Gastrocnemius medialis (tissue), 4 donors: Measurements from ENCODE around the gene CC2D1B. TPM values are rescaled to one million over a fixed set of nuclear protein-coding genes. Genes with fewer than 3 reads are reported as not detected.

ENCODE experiments used
- ATAC-seq, 2 donors: fragments of 150-250 bp; one replicate each; pipeline ENCODE4 v1.9.1; 2016
- DNase-seq, 2 donors: peaks; one replicate each; pipeline ENCODE4 v3.0.0-alpha.2; 2019
- H3K27ac ChIP-seq, 4 donors: fragments of 200-600 bp; sonication (generic); 1 replicate in 1 of 4; 2 replicates in 3 of 4; pipeline ENCODE4 v1.5.1; 2016 to 2018; ENCODE audit warnings: mild to moderate bottlenecking in 2 of 4, moderate library complexity in 1 of 4
- H3K27me3 ChIP-seq, 3 donors: fragments of 200-600 bp; sonication (generic) in 2 of 3; 1 replicate in 1 of 3; 2 replicates in 2 of 3; pipeline versions ENCODE4 v1.5.1 to v1.6.0; 2016 to 2019; ENCODE audit warnings: mild to moderate bottlenecking in 1 of 3, moderate library complexity in 1 of 3
- H3K36me3 ChIP-seq, 2 donors: fragments of 200-600 bp; sonication (generic) in 1 of 2; one replicate each; pipeline ENCODE4 v1.5.1; 2017 to 2018
- H3K4me1 ChIP-seq, 2 donors: fragments of 200-600 bp; sonication (generic) in 1 of 2; one replicate each; pipeline ENCODE4 v1.5.1; 2016 to 2017; ENCODE audit warnings: mild to moderate bottlenecking in 2 of 2
- H3K4me3 ChIP-seq, 4 donors: fragments of 200-600 bp; sonication (generic) in 3 of 4; 1 replicate in 1 of 4; 2 replicates in 3 of 4; pipeline ENCODE4 v1.5.1; 2016 to 2019; ENCODE audit warnings: mild to moderate bottlenecking in 2 of 4
- H3K9me3 ChIP-seq, 3 donors: fragments of 200-600 bp; sonication (generic) in 2 of 3; 1 replicate in 1 of 3; 2 replicates in 2 of 3; pipeline ENCODE4 v1.5.1; 2016 to 2019
- POLR2A ChIP-seq, 2 donors: fragments of 450-650 bp; IDR thresholded peaks; one replicate each; pipeline ENCODE4 v1.6.1; 2017; ENCODE audit warnings: antibody characterized with exemption in 2 of 2, mild to moderate bottlenecking in 2 of 2, moderate library complexity in 2 of 2
- in situ Hi-C, 4 donors: fragments of 200-750 bp; cut with MboI; loops; one replicate each; pipeline versions ENCODE4 v1.15.0 to v1.8.0; 2017; ENCODE audit warnings: low sequenced_read_pairs in 4 of 4
- intact Hi-C: fragments of 100-400 bp; cut with DNase I; formaldehyde crosslinking; loops from one replicate; pipeline ENCODE4 v1.15.1; 2023; ENCODE audit warnings: low total_unique reads
- total RNA-seq, 4 donors: library from RNA; depleted of rRNA; stranded (reverse); fragments of >200 nt; gene quantifications; one replicate each; pipeline versions ENCODE4 v1.1.0 to v1.2.3, GENCODE V29; 2016
- TF ChIP-seq, protein P1 (sequence below), 5 experiments: fragments of 450-650 bp in 3 of 5; fragments of 200-600 bp in 2 of 5; sonication (generic) in 2 of 5; IDR thresholded peaks in 4 of 5; conservative IDR thresholded peaks in 1 of 5; 1 replicate in 4 of 5; 2 replicates in 1 of 5; pipeline ENCODE4 v1.5.1; 2016 to 2019; ENCODE audit warnings: antibody characterized with exemption in 5 of 5, mild to moderate bottlenecking in 3 of 5, moderate library complexity in 3 of 5

CC2D1B gene
- total RNA-seq, 4 donors from 2014 or later = 34.1 to 62.7 (median 52.2) TPM

DNA sequence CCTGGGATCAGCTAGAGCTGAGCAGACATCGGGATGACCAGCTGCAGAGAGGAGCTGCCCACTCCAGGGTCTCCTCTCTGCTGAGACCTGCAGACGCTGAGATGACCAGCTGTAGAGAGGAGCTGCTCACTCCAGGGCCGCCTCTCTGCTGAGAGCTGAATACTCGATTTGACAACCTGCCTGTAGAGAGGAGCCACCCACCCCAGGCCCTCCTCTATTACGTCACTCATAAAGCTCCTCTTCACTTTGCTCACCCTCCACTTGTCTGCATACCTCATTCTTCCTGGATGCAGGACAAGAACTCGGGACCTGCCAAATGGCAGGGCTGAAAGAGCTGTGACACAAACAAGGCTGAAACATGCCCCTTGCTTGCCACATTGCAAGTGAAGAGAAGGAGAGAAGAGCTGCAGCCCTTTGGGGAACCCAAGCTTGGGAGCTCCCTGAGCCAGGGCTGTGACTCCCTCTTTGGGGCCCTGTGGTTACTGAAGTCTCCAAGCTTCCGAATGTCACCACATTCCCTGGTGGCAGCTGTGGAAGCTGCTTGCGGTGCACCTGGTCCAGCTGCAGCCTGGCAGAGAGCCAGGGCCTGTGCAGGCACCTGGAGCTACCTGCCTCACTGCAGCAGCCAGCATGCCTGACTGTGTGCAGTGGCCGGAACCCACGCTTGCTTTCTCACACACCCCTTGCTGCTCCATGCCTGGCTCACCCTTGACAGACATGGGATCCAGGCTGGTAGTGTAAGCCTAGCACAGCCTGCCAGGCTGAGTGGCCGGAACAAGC lies 59.6 kb downstream of the CC2D1B start:
- Histone ChIP-seq H3K27me3 (no peaks in the 10 kb centered on the region), H3K36me3 (peaks cover 0 to 9% of the 10 kb centered on the region in 2 donors), H3K27ac (no peak overlapping the region), H3K9me3 (no peaks in the 10 kb centered on the region), H3K4me3 (no peak overlapping the region), H3K4me1 (no peaks in the 10 kb centered on the region)
- DNase-seq = no peak
- no peak for TF ChIP-seq POLR2A (IDR thresholded peaks at IDR 0.05)
- TF ChIP-seq, protein P1, sequence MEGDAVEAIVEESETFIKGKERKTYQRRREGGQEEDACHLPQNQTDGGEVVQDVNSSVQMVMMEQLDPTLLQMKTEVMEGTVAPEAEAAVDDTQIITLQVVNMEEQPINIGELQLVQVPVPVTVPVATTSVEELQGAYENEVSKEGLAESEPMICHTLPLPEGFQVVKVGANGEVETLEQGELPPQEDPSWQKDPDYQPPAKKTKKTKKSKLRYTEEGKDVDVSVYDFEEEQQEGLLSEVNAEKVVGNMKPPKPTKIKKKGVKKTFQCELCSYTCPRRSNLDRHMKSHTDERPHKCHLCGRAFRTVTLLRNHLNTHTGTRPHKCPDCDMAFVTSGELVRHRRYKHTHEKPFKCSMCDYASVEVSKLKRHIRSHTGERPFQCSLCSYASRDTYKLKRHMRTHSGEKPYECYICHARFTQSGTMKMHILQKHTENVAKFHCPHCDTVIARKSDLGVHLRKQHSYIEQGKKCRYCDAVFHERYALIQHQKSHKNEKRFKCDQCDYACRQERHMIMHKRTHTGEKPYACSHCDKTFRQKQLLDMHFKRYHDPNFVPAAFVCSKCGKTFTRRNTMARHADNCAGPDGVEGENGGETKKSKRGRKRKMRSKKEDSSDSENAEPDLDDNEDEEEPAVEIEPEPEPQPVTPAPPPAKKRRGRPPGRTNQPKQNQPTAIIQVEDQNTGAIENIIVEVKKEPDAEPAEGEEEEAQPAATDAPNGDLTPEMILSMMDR (IDR thresholded peaks at IDR 0.05 in 4 of 5, conservative IDR thresholded peaks at IDR 0.05 in 1 of 5) = no peak
- no peak for ATAC-seq
- intact Hi-C loops (no loop called here), in situ Hi-C loops (no loop called here)

DNA sequence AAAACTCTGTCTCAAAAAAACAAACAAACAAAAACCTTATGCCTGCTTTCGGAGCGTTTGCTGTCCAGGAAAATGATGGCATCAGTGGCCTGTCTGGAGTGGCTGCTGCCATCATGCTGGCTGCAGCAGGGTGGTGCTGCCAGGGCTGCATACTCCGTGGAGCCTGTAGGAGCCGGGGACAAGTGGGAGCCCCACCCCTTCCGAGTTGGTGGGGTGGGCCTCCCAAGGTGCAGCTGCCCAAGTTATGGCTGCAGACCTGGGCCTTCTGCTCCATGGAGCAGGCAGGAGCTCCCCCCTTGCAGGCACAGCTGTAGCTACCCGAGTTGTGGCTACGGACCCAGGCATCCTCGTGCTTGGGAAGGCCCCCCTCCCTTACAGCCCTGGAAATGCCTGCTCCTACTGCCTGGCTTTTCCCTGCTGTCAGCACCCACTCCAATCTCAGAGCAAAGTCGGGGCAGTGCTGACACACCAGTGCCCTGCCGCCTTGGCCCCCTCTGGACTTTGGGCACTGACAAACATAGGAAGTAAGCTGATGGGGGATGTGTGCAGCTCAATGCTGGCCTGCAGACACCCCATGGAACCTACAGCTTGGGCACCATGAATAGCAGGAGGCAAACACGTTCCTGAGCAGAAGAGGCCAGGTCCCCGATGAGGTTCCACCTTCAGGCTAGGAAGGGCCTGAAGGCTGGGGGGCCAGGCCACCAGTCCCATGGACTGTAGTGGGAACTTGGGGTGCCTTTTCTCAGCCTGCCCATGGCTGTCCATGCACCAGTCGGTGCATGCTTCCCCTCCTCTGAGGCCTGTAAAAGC lies 60.4 kb downstream of the CC2D1B start:
- Histone ChIP-seq H3K27ac (no peak overlapping the region), H3K9me3 (no peaks in the 10 kb centered on the region), H3K4me1 (no peaks in the 10 kb centered on the region), H3K36me3 (peaks cover 0 to 9% of the 10 kb centered on the region in 2 donors), H3K4me3 (no peak overlapping the region), H3K27me3 (no peaks in the 10 kb centered on the region)
- in situ Hi-C loops = no loop called here
- intact Hi-C loops = no loop called here
- ATAC-seq (no peak), DNase-seq (no peak)
- TF ChIP-seq POLR2A (IDR thresholded peaks at IDR 0.05) = no peak
- TF ChIP-seq, protein P1 (IDR thresholded peaks at IDR 0.05 in 4 of 5, conservative IDR thresholded peaks at IDR 0.05 in 1 of 5) = no peak

Other genes starting within 250 kb of the CC2D1B start
- gene ZFYVE9, start 224.1 kb downstream of the CC2D1B start, total RNA-seq = 10 to 100 TPM; 35.9 to 42.9 (median 41.9) TPM
- gene ORC1, start 38.2 kb upstream of the CC2D1B start, total RNA-seq = 1 to 10 TPM in 1 of 4 donors, under 1 TPM in 3; 0.29 to 2.6 (median 0.50) TPM
- 1 to 10 TPM; 3.0 to 8.2 (median 5.3) TPM for gene PRPF38A, start 38.4 kb upstream of the CC2D1B start, total RNA-seq
- 100 to 1,000 TPM in 1 of 4 donors, 10 to 100 TPM in 3; 51.7 to 152 (median 67.5) TPM for gene TUT4, start 186.9 kb upstream of the CC2D1B start, total RNA-seq
- gene GPX7, start 236.2 kb upstream of the CC2D1B start, total RNA-seq = 10 to 100 TPM in 1 of 4 donors, 1 to 10 TPM in 3; 1.7 to 13.0 (median 6.6) TPM